ENCODE data around the gene CABLES1.

CABLES1 gene

DNA sequence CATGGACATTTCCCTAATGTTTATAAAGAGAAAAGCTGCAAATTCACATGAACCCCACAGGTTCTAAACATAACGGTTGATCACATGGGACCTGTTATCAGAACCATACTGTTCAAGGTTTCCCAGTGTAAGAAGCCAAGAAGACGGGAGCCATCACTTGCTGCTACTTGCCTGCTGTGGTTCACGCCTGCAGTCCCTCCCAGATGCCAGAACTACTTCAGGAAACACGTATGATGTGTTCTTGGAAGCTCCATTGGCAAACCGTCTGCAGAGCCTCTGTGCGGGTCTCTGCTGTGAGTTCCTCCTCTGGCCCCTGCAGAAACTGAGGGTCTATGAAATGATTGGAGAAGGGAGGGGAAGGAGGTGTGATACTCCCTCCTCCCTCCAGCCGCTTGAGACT lies 75.2 kb downstream of the CABLES1 start:
- no peak for ATAC-seq (ENCODE audit: low read depth)
- no peak overlapping the region for H3K27ac ChIP-seq (ENCODE audit: poor library complexity, severe bottlenecking)
- no peaks in the 10 kb centered on the region for H3K4me1 ChIP-seq (ENCODE audit: insufficient read depth, poor library complexity, severe bottlenecking)
- no peaks in the 10 kb centered on the region for H3K27me3 ChIP-seq (ENCODE audit: insufficient read depth, poor library complexity, severe bottlenecking)
- no peak for DNase-seq (ENCODE audit: low spot score)
- H3K4me3 ChIP-seq (ENCODE audit: severe bottlenecking): no peak overlapping the region
- H3K9me3 ChIP-seq (ENCODE audit: severe bottlenecking): no peaks in the 10 kb centered on the region
- no peak for TF ChIP-seq CTCF (IDR thresholded peaks at IDR 0.05; ENCODE audit: poor library complexity, severe bottlenecking)
- H3K36me3 ChIP-seq (ENCODE audit: low read depth): no peaks in the 10 kb centered on the region

- ATAC-seq (ENCODE audit: low read depth): no peak
- no peak overlapping the region for H3K4me3 ChIP-seq (ENCODE audit: severe bottlenecking)
- no peak for DNase-seq (ENCODE audit: low spot score)
- H3K27me3 ChIP-seq (ENCODE audit: insufficient read depth, poor library complexity, severe bottlenecking): no peaks in the 10 kb centered on the region
- no peaks in the 10 kb centered on the region for H3K4me1 ChIP-seq (ENCODE audit: insufficient read depth, poor library complexity, severe bottlenecking)
- no peak overlapping the region for H3K27ac ChIP-seq (ENCODE audit: poor library complexity, severe bottlenecking)
- no peak for TF ChIP-seq CTCF (IDR thresholded peaks at IDR 0.05; ENCODE audit: poor library complexity, severe bottlenecking)
- no peaks in the 10 kb centered on the region for H3K9me3 ChIP-seq (ENCODE audit: severe bottlenecking)
- H3K36me3 ChIP-seq (ENCODE audit: low read depth): no peaks in the 10 kb centered on the region
Measured at GRCh38 chr18:23211146-23211545, 75.9 kb downstream of the CABLES1 start.

DNA sequence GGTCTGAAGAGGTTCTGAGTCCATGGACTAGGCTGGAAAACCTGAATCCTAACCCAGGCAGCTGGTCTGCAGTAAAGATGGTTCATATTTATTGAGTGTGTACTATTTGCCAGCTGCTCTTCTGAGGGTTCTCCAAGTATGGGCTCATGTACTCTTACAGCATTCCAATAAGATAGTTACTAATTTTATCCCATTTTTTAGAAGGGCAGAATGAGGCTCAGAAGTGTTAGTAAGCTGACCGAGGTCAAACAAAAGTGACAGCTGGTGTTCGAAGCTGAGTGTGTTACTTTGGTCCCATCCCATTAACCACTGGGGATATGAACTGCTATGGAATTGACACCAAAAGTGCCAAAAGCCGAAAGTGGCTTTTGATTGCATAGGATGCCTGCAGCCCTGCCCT lies 76.9 kb downstream of the CABLES1 start:
- ATAC-seq (ENCODE audit: low read depth): no peak
- no peak for TF ChIP-seq CTCF (IDR thresholded peaks at IDR 0.05; ENCODE audit: poor library complexity, severe bottlenecking)
- H3K36me3 ChIP-seq (ENCODE audit: low read depth): no peaks in the 10 kb centered on the region
- no peak overlapping the region for H3K27ac ChIP-seq (ENCODE audit: poor library complexity, severe bottlenecking)
- no peak overlapping the region for H3K4me3 ChIP-seq (ENCODE audit: severe bottlenecking)
- H3K27me3 ChIP-seq (ENCODE audit: insufficient read depth, poor library complexity, severe bottlenecking): no peaks in the 10 kb centered on the region
- H3K4me1 ChIP-seq (ENCODE audit: insufficient read depth, poor library complexity, severe bottlenecking): no peaks in the 10 kb centered on the region
- no peak for DNase-seq (ENCODE audit: low spot score)
- no peaks in the 10 kb centered on the region for H3K9me3 ChIP-seq (ENCODE audit: severe bottlenecking)

GRCh38 chr18:23213200-23213599 lies 77.9 kb downstream of the CABLES1 start:
- TF ChIP-seq CTCF (IDR thresholded peaks at IDR 0.05; ENCODE audit: poor library complexity, severe bottlenecking): no peak
- no peak overlapping the region for H3K4me3 ChIP-seq (ENCODE audit: severe bottlenecking)
- H3K27ac ChIP-seq (ENCODE audit: poor library complexity, severe bottlenecking): no peak overlapping the region
- H3K4me1 ChIP-seq (ENCODE audit: insufficient read depth, poor library complexity, severe bottlenecking): no peaks in the 10 kb centered on the region
- no peaks in the 10 kb centered on the region for H3K9me3 ChIP-seq (ENCODE audit: severe bottlenecking)
- DNase-seq (ENCODE audit: low spot score) (no peak), ATAC-seq (ENCODE audit: low read depth) (no peak)
- H3K27me3 ChIP-seq (ENCODE audit: insufficient read depth, poor library complexity, severe bottlenecking): no peaks in the 10 kb centered on the region
- no peaks in the 10 kb centered on the region for H3K36me3 ChIP-seq (ENCODE audit: low read depth)

GRCh38 chr18:23217781-23218180 lies 82.5 kb downstream of the CABLES1 start:
- Histone ChIP-seq H3K36me3 (ENCODE audit: low read depth) (no peaks in the 10 kb centered on the region), H3K27ac (ENCODE audit: poor library complexity, severe bottlenecking) (no peak overlapping the region), H3K4me3 (ENCODE audit: severe bottlenecking) (no peak overlapping the region), H3K9me3 (ENCODE audit: severe bottlenecking) (no peaks in the 10 kb centered on the region), H3K4me1 (ENCODE audit: insufficient read depth, poor library complexity, severe bottlenecking) (no peaks in the 10 kb centered on the region), H3K27me3 (ENCODE audit: insufficient read depth, poor library complexity, severe bottlenecking) (no peaks in the 10 kb centered on the region)
- DNase-seq (ENCODE audit: low spot score) (no peak), ATAC-seq (ENCODE audit: low read depth) (no peak)
- no peak for TF ChIP-seq CTCF (IDR thresholded peaks at IDR 0.05; ENCODE audit: poor library complexity, severe bottlenecking)

Data from RWPE2 (cell line).